OCI-LY7 (cell line): ENCODE results near the gene ZNF70. TPM values are rescaled to one million over a fixed set of nuclear protein-coding genes. Genes with fewer than 3 reads are reported as not detected.

Source experiments
- BruUV-seq: library from RNA; stranded (reverse); fragments of 400-500 nt; replicated peaks from 2 replicates; lab custom pipeline; 2021; lab: Mats Ljungman, UMichigan
- CTCF ChIA-PET: fragments of 300-600 bp; sonication (Branson Sonifier 250); formaldehyde crosslinking; loops from one replicate; lab custom pipeline; 2022; ENCODE audit warnings: antibody characterized with exemption; ENCODE audit not compliant: unreplicated experiment; lab: Charles Lee
- POLR2A ChIA-PET: fragments of 300-600 bp; sonication (Branson Sonifier 250); formaldehyde crosslinking; loops from one replicate; lab custom pipeline; 2022; ENCODE audit warnings: antibody characterized with exemption; lab: Charles Lee
- DNase-seq: peaks from one replicate; pipeline ENCODE4 v3.0.0-alpha.2; 2015; ENCODE audit warnings: low spot score
- H2AFZ ChIP-seq: fragments of 200-600 bp; sonication (generic), shearing (Covaris generic); 2 replicates; pipeline ENCODE4 v1.6.1; 2014; ENCODE audit warnings: mild to moderate bottlenecking, antibody characterized with exemption, low read length, moderate library complexity
- H3K27ac ChIP-seq: fragments of 200-600 bp; sonication (generic); 2 replicates; pipeline ENCODE4 v1.5.1; 2014; ENCODE audit warnings: mixed run types, low read depth, mild to moderate bottlenecking, moderate library complexity, low read length, inconsistent platforms; ENCODE audit not compliant: poor library complexity, severe bottlenecking
- H3K36me3 ChIP-seq: fragments of 200-600 bp; sonication (generic); 2 replicates; pipeline ENCODE4 v1.6.1; 2014; ENCODE audit warnings: mild to moderate bottlenecking, antibody characterized with exemption, low read length, moderate library complexity, mixed read lengths; ENCODE audit not compliant: insufficient read depth
- H3K4me1 ChIP-seq: fragments of 200-600 bp; sonication (generic); 2 replicates; pipeline ENCODE4 v1.5.1; 2014; ENCODE audit warnings: mild to moderate bottlenecking, low read length; ENCODE audit not compliant: insufficient read depth, poor library complexity, severe bottlenecking
- H3K4me2 ChIP-seq: fragments of 200-600 bp; sonication (generic); 2 replicates; pipeline ENCODE4 v1.6.1; 2014; ENCODE audit warnings: mild to moderate bottlenecking, low read length
- H3K4me3 ChIP-seq: fragments of 200-600 bp; sonication (generic); 2 replicates; pipeline ENCODE4 v1.5.1; 2014; ENCODE audit warnings: mild to moderate bottlenecking, low read depth, low read length; ENCODE audit not compliant: poor library complexity, severe bottlenecking
- H3K79me2 ChIP-seq: fragments of 200-600 bp; sonication (generic); 2 replicates; pipeline ENCODE4 v1.6.1; 2016; ENCODE audit warnings: low read depth, mild to moderate bottlenecking, low read length, moderate library complexity, mixed read lengths; ENCODE audit not compliant: insufficient read depth
- H3K9me2 ChIP-seq: fragments of 200-600 bp; sonication (generic); 2 replicates; pipeline ENCODE4 v1.6.1; 2016; ENCODE audit warnings: mild to moderate bottlenecking, low read length, mixed read lengths; ENCODE audit not compliant: insufficient read depth
- H3K9me3 ChIP-seq: fragments of 200-600 bp; sonication (generic); 2 replicates; pipeline ENCODE4 v1.6.1; 2014; ENCODE audit warnings: mild to moderate bottlenecking, mixed run types, low read length, mixed read lengths
- H4K20me1 ChIP-seq: fragments of 200-600 bp; sonication (generic); 2 replicates; pipeline ENCODE4 v1.6.1; 2014; ENCODE audit warnings: mild to moderate bottlenecking, antibody characterized with exemption, low read length, moderate library complexity, mixed read lengths; ENCODE audit not compliant: insufficient read depth
- EZH2phosphoT487 ChIP-seq: fragments of 200-600 bp; sonication (generic); IDR thresholded peaks from 2 replicates; pipeline ENCODE4 v1.6.1; 2018; ENCODE audit warnings: low read depth, borderline replicate concordance, mild to moderate bottlenecking, mixed run types, antibody characterized with exemption, low read length, moderate library complexity, mixed read lengths
- intact Hi-C: fragments of 100-400 bp; cut with micrococcal nuclease; formaldehyde crosslinking; loops from one replicate; pipeline ENCODE4 v1.10.0; 2022; ENCODE audit not compliant: unreplicated experiment
- total RNA-seq, 2 experiments: library from RNA; depleted of rRNA in 1 of 2; stranded (reverse); fragments of >200 nt in 1 of 2; shearing (Covaris generic) in 1 of 2; gene quantifications; 2 replicates each; pipeline ENCODE4 v1.2.3, GENCODE V29; 2014 to 2022
- TF ChIP-seq, protein P1 (sequence below): fragments of 200-600 bp; sonication (generic); conservative IDR thresholded peaks from 2 replicates; pipeline ENCODE4 v1.5.1; 2014; ENCODE audit warnings: mild to moderate bottlenecking, antibody characterized with exemption, low read length, moderate library complexity, mixed read lengths

The ZNF70 gene
- total RNA-seq, 2 experiments from 2014 or later, result 6.0 to 8.4 TPM

DNA sequence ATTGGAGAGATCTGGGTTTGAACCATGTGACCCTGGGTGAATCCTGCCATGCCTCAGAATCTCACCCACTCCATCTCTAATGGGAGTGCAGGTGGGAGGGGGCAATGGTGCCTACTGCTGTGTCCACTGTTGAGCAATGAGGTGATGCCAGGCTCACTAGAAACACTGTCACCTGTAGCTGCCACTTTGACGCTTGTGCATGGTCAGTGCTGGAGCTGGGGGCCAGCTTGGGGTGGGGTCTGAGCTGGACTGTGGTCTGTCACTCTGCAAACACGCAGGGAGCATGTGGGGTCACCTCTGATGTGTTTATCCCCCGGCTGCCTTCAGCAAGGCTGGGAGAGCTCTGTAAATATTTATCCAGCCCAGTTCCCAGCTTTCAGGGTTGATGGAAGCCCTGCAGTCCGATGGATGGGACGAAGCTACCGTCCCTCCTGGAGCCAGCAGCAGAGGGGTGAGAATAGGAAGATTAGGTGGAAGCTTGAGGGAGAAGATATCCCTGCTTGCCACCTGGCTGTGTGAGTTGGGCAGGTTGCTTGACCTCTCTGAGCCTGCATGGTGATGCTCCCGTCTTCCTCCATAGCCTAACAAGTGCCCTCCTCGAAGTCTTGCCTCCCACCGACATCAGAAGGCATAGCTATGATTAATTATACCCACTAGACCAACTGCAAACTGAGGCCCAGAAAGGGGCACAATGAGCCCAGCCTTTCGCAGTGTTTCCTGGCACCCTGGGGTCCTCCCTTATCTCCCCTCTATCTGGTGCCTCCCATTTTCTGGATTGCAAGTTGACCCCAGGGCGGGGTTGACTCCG is 23.4 kb upstream of the ZNF70 start:
- H3K36me3 ChIP-seq, result no peaks in the 10 kb centered on the region
- intact Hi-C loops, result no loop called here
- no peaks in the 10 kb centered on the region for H4K20me1 ChIP-seq
- H3K4me2 ChIP-seq, result 0 out of 2 replicates have a peak overlapping the region, but pooled peaks have one; percentile 94
- no peak overlapping the region for H2AFZ ChIP-seq
- H3K79me2 ChIP-seq, result no peaks in the 10 kb centered on the region
- no peak for DNase-seq
- no peak overlapping the region for H3K27ac ChIP-seq
- TF ChIP-seq, protein P1, sequence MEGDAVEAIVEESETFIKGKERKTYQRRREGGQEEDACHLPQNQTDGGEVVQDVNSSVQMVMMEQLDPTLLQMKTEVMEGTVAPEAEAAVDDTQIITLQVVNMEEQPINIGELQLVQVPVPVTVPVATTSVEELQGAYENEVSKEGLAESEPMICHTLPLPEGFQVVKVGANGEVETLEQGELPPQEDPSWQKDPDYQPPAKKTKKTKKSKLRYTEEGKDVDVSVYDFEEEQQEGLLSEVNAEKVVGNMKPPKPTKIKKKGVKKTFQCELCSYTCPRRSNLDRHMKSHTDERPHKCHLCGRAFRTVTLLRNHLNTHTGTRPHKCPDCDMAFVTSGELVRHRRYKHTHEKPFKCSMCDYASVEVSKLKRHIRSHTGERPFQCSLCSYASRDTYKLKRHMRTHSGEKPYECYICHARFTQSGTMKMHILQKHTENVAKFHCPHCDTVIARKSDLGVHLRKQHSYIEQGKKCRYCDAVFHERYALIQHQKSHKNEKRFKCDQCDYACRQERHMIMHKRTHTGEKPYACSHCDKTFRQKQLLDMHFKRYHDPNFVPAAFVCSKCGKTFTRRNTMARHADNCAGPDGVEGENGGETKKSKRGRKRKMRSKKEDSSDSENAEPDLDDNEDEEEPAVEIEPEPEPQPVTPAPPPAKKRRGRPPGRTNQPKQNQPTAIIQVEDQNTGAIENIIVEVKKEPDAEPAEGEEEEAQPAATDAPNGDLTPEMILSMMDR, result no peak
- TF ChIP-seq EZH2phosphoT487, result no peak
- H3K9me2 ChIP-seq, result no peaks in the 10 kb centered on the region
- no TSS peak for BruUV-seq
- no peak overlapping the region for H3K4me3 ChIP-seq
- ChIA-PET POLR2A (interaction anchor here (1.1 kb wide), 1 partner anchor 13 kb away, joined by 3 read pairs; the partner anchor contains the start of gene SMARCB1), CTCF (interaction anchor here (0.9 kb wide), 1 partner anchor 75 kb away, joined by 3 read pairs; no protein-coding TSS in a partner anchor)
- no peaks in the 10 kb centered on the region for H3K9me3 ChIP-seq
- peaks cover 45% of the 10 kb centered on the region for H3K4me1 ChIP-seq

DNA sequence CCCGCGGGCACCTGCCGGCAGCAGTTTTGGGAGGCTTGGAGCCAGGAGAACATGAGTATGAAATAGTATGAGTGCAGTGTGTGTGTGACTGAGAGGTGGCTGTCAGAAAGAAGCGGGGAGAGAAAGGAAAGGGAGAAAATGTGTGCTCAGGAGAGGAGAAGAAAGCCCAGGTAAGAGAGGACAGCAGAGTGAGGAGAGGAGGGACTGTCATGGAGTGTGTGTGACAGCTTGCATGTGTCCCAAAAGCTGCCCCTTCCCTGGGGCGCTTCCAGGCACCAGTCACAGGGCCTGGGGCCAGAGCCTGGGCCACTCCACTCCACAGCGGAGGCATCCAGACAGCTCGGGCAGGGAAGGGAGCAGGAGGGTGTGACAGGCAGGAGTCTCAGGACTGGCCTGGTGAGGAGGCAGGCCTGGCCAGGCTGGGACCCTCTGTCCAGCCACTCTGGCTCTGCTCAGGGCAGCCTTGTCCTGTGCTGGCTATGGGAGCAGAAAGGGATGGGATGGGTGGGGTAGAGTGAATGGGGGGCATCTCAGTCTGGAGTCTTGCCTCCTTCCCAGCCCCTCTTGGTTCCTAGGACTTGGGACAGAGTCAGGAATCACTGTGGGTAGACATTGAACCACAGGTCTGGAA is 22.7 kb upstream of the ZNF70 start:
- DNase-seq, result no peak
- TF ChIP-seq EZH2phosphoT487, result no peak
- TF ChIP-seq, protein P1, result no peak
- peak overlapping the region; percentile 94 for H3K4me2 ChIP-seq
- H4K20me1 ChIP-seq, result no peaks in the 10 kb centered on the region
- H3K4me1 ChIP-seq, result peaks cover 53% of the 10 kb centered on the region
- peak overlapping the region; percentile 29 for H3K27ac ChIP-seq
- no peaks in the 10 kb centered on the region for H3K79me2 ChIP-seq
- BruUV-seq, result no TSS peak
- ChIA-PET CTCF (interaction anchor here (1.3 kb wide), 1 partner anchor 77 kb away, joined by 4 read pairs; no protein-coding TSS in a partner anchor), POLR2A (no interaction called here)
- H3K9me2 ChIP-seq, result no peaks in the 10 kb centered on the region
- H3K9me3 ChIP-seq, result no peaks in the 10 kb centered on the region
- no peak overlapping the region for H2AFZ ChIP-seq
- peak overlapping the region; percentile 68 for H3K4me3 ChIP-seq
- no peaks in the 10 kb centered on the region for H3K36me3 ChIP-seq
- intact Hi-C loops, result no loop called here
